ENCODE measurements around the gene NAMPT. TPM values are rescaled to one million over a fixed set of nuclear protein-coding genes. Genes with fewer than 3 reads are reported as not detected.

Gene NAMPT
- total RNA-seq, 1 donor: 47.9 TPM

- no peak for DNase-seq (ENCODE audit: low read depth in 2 of 3, low spot score in 2 of 3)
Observed at GRCh38 chr7:106277976-106278375, 6.8 kb downstream of the NAMPT start.

DNA sequence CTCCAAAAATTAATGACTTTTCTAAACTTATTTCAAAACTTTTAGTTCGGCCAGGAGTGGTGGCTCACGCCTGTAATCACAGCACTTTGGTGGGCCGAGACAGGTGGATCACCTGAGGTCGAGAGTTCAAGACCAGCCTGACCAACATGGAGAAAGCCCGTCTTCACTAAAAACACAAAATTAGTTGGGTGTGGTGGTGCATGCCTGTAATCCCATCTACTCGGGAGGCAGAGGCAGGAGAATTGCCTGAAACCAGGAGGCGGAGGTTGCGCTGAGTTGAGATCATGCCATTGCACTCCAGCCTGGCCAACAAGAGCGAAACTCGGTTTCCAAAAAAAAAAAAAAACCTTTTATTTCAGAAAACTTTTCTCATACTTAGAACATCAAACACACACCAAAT lies 8.3 kb downstream of the NAMPT start:
- DNase-seq (ENCODE audit: low read depth in 2 of 3, low spot score in 2 of 3): no peak

- no peak for DNase-seq (ENCODE audit: low read depth in 2 of 3, low spot score in 2 of 3)
Observed at GRCh38 chr7:106273009-106273668, 11.6 kb downstream of the NAMPT start.

DNA sequence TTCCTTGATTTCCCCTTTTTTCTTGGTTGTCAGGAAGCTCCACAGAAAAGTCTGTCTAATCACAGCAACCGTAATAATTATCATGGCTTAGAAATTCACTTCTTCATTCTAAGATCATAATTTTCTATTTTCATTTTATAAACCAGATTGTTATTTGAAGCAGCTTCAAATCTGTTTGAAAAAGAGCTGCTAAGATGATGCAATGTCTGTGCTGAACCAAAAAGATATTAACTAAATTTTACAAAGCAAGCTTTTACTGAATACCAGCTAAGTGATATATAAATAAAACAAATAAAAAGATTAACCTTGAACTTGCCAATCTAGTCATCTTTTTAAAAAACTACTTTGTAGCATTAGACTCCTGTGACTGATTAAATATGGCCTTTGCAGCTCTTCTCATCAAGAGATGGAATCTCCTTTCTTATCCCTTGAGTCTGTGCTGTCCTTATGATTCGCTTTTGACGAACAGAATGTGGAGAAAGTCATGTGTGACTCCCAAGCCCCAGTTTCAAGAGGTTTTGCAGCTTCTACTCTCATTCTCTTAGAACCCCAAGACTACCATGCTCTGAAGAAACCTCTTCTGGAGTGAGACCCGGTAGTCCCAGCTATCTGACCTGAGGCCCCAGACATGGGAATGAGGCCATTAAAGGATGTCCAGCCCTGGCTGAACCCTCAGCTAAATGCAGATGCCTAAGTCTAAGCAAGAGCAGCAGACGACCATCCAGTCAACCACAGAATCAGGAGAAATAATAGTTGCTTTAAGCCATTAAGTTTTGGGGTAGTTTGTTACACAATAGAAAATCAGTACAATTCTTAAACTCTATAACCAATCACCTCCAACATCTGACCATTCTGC lies 14.4 kb downstream of the NAMPT start:
- no peak for DNase-seq (ENCODE audit: low read depth in 2 of 3, low spot score in 2 of 3)

DNA sequence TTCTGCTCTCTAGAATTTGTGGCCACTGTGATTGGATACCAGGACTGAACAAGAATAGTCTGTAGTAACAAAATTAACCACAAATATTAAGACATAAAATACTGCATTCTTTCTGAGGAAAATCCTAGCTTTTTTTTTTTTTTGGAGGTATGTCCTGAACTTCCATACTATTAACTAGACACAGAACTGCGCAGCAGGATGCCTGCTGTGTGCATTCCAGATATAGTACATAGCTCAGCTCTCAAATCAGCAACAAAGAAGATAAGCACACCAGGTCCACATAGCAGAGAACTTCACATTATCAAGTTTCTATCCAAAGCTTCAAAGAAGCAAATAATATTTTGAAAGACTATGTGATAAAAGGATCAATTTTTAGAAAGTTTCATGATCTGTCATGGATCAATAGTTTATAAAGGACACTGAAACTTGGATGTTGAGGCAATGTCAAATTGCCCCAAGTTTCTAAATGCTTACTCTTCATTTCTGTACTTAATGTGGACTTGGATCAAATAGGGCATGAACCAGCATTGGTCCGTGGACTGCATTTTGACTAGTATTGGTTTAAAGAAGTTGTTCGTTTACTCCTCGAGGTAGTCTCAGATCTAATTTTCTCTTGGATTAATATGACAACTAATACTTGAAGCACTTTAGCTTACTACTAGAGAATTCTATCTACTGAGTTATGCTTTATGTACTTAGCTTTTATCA lies 15.4 kb downstream of the NAMPT start:
- no peak for DNase-seq (ENCODE audit: low read depth in 2 of 3, low spot score in 2 of 3)

DNA sequence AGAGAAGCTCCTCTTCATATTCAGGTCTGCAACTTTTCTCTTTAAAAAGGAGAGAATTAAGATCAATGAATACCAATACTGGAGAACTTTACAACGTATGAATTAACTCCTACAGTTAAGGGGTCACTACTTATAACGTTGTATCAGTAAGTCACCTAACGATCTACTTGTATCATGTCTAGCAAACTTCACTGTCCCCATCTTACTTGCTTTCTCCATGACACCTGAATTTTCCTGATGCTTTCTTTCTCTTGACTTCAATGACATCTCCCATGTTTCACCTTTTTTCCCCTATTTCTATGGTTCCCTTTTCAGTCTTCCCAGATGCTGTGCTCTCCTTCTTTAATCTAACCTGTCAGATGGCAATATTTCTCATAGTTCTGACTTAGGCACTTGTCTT lies 19.6 kb downstream of the NAMPT start:
- no peak for DNase-seq (ENCODE audit: low read depth in 2 of 3, low spot score in 2 of 3)

GRCh38 chr7:106262221-106262881 lies 22.4 kb downstream of the NAMPT start:
- DNase-seq (ENCODE audit: low read depth in 2 of 3, low spot score in 2 of 3): no peak

- no peak for DNase-seq (ENCODE audit: low read depth in 2 of 3, low spot score in 2 of 3)
Observed at GRCh38 chr7:106260136-106260561, 24.6 kb downstream of the NAMPT start.

DNA sequence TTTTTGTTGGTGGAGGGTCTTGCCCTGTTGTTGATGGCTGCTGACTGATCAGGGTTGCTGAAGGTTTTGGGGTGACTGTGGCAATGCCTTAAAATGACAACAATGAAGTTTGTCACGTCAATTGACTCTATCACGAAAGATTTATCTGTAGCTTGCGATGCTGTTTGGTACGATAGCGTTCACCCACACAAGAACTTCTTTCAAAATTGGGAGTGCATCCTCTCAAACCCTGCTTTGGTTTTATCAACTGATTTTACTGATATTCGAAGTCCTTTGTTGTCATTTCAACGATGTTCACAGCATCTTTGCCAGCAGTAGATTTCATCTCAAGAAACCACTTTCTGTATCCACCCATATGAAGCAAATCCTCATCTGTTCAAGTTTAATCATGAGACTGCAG lies 26.0 kb downstream of the NAMPT start:
- no peak for DNase-seq (ENCODE audit: low read depth in 2 of 3, low spot score in 2 of 3)

GRCh38 chr7:106257752-106258151 lies 27.0 kb downstream of the NAMPT start:
- no peak for DNase-seq (ENCODE audit: low read depth in 2 of 3, low spot score in 2 of 3)

DNA sequence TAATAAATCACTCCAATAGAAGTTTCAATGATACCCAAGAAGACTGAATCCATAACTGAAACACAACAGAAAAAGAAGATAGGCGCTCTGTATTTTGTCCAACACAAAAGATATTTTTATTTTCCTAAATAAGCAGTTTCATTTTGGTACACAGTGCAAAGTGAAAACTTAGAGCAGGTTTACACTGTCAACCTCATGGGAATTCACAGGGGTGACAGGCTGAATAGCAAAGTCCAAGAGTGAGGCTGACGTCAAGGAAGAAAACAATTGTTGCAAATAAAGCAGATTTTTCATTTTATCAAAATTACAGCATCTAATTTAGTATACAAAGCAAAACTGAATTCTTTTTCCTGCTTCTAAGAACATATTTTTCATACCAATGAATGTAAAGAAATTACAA lies 28.6 kb downstream of the NAMPT start:
- DNase-seq (ENCODE audit: low read depth in 2 of 3, low spot score in 2 of 3): no peak

GRCh38 chr7:106255246-106255645 lies 29.5 kb downstream of the NAMPT start:
- no peak for DNase-seq (ENCODE audit: low read depth in 2 of 3, low spot score in 2 of 3)

DNA sequence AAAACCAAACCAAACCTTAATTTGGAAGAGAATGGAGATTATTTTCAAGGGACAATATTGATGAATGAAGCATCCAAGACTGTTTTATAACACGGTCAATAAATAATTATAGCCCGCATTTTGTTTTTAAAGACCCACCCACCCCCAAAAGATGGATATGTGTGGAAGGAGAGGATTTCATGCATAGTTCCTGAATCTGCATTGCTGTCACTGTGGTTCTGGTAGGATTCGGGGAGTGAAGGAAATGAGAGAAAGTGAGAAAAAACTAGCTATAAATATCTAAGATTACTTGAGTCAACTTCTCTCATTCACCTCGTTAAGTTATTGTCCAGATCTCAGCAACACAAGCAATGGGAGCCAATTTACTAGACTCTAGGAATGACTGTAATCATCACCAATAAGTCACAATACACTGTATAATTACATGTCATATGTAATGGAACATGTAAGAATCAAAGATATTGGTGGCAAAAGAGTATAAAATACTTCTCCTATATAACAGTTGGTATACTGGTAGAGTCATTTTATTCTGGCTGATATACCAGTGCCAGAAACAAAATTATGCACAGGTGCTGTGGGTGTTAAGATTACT lies 30.2 kb downstream of the NAMPT start:
- no peak for DNase-seq (ENCODE audit: low read depth in 2 of 3, low spot score in 2 of 3)

- no peak for DNase-seq (ENCODE audit: low read depth in 2 of 3, low spot score in 2 of 3)
Observed at GRCh38 chr7:106252568-106252967, 32.2 kb downstream of the NAMPT start.

DNA sequence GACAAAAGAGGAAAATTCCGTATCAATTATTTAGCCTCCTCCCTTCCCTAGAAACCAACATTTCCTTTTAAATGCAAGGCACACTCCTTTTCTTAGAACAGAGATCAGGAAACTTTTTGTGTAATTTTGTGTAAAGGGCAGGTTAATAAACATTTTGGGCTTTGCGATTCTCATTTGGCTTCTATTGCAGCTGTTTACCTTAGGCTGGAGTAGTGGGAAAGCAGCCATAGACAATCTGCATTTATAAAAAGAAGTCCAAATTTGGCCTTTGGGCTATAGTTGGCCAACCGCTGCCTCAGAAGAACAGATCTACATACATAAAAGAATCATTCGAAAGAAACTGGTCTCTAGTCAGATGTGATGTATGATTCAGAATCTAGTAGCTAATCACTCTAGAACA lies 35.3 kb downstream of the NAMPT start:
- DNase-seq (ENCODE audit: low read depth in 2 of 3, low spot score in 2 of 3): no peak

DNA sequence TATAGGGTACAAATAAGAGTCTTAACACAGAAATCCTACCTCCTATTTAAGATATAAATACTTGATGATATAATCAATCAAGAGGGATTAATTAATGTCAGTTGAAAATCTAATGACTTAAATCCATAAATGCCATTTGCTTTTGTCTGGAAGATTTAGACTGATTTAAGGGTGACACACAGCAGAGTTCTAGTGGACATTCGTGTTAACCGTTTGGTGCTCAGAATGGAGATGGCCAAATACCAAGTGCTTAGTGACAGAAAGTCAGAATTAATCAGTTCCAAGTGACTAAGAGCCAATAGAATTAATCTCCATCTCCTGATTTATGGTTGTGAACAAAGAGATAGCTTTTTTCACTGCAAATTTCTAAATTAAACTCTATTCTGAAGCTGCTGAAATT lies 36.2 kb downstream of the NAMPT start:
- no peak for DNase-seq (ENCODE audit: low read depth in 2 of 3, low spot score in 2 of 3)

- no peak for DNase-seq (ENCODE audit: low read depth in 2 of 3, low spot score in 2 of 3)
Observed at GRCh38 chr7:106247841-106248240, 36.9 kb downstream of the NAMPT start.

DNA sequence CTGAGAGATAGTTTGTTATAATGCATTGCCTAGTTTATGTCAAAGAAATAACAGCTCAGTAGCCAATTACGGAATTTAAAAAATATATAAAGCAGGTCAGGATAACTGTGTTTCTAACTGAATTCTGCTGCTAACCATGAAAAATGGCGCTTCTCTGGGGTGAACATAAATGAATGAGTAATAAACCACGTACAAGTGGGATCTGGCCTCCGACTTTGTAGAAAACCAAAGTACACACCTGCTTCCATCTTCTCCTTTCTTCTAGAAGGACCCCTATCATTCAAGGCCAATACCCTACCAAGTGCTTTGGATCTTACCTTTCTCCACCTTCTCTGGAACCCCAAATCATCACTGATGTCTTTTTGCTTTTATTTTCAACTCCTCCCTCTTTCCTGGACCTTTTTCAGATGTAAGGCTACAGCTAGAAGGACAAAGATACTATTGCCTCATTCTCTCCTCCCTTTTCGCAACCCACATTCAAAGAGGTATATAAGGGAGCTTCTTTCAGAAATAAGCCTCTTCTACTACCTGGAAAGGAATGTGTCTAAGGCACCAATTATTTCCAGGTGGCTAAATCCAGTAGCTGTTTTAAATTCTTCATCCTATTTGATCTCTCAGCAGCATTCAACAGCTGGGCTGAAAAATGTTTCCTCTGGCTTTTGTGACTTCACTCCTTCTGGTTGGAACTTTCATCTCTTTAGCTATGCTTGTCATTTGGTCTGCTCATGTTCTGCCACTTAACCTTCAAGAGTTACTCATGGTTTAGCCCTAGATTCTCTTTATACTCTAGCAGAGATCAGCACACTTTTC lies 37.7 kb downstream of the NAMPT start:
- DNase-seq (ENCODE audit: low read depth in 2 of 3, low spot score in 2 of 3): no peak

DNA sequence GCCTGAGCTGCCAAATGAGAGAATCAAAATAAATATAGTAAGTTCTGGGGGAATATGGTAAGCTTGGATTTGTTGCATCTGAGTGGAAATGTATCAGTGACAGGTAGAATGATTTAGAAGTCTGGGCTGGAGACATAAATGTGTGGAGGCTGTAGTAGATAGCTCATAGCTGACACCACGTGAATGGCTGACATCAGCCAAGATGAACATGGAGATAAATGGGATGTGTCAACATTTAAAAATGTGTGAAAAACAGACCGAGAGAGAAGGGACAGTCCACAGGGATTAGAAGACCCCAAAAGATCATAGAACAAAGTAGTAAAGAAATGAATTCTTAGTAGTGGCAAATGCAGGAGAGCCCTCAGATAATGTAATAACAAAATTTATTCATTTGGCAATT lies 40.9 kb downstream of the NAMPT start:
- no peak for DNase-seq (ENCODE audit: low read depth in 2 of 3, low spot score in 2 of 3)

GRCh38 chr7:106239406-106239805 lies 45.4 kb downstream of the NAMPT start:
- DNase-seq (ENCODE audit: low read depth in 2 of 3, low spot score in 2 of 3): no peak
